Mesothelial cell of epicardium (in vitro differentiated cells): ENCODE data around the gene CEP43. TPM values are rescaled to one million over a fixed set of nuclear protein-coding genes. Genes with fewer than 3 reads are reported as not detected.
A peak's percentile ranks its signal among the peaks of the same experiment; 100 is the strongest.

Source experiments
- DNase-seq, 2 experiments: peaks; one replicate each; pipeline ENCODE4 v3.0.0; 2021; ENCODE audit warnings: low spot score in 2 of 2; ENCODE audit not compliant: unreplicated experiment in 2 of 2
- H3K27ac Mint-ChIP-seq: 2 replicates; pipeline ENCODE4 v1.8.0; 2021; ENCODE audit warnings: mixed read lengths
- H3K27me3 Mint-ChIP-seq: 2 replicates; pipeline ENCODE4 v1.8.0; 2021; ENCODE audit warnings: low read depth, mixed read lengths
- H3K36me3 Mint-ChIP-seq: 2 replicates; pipeline ENCODE4 v1.8.0; 2021; ENCODE audit warnings: mixed read lengths
- H3K4me1 Mint-ChIP-seq: 2 replicates; pipeline ENCODE4 v1.8.0; 2021; ENCODE audit warnings: mixed read lengths
- H3K4me3 Mint-ChIP-seq: 2 replicates; pipeline ENCODE4 v1.8.0; 2021; ENCODE audit warnings: mild to moderate bottlenecking, moderate library complexity, mixed read lengths
- H3K9me3 Mint-ChIP-seq: 2 replicates; pipeline ENCODE4 v1.8.0; 2021; ENCODE audit warnings: mixed read lengths
- CTCF ChIP-seq: fragments of 200-600 bp; sonication (generic); IDR thresholded peaks from one replicate; pipeline ENCODE4 v1.5.0; 2021; ENCODE audit warnings: antibody characterized with exemption; ENCODE audit not compliant: unreplicated experiment
- microRNA-seq: library from miRNA; unstranded; fragments of <30 nt; microRNA quantifications from one replicate; pipeline ENCODE4 v1.2.0, GENCODE V29; 2021; ENCODE audit warnings: inconsistent platforms, mixed read lengths
- total RNA-seq: library from RNA; stranded (reverse); gene quantifications from 3 replicates; pipeline ENCODE4 v1.2.1, GENCODE V29; 2021

The CEP43 gene
- total RNA-seq, 1 donor from 2014 or later, result 27.9 TPM

GRCh38 chr6:167037762-167038161 is 38.6 kb downstream of the CEP43 start:
- no peak for TF ChIP-seq CTCF
- Mint-ChIP-seq H3K36me3 (peaks cover 49% of the 10 kb centered on the region), H3K27ac (no peak overlapping the region), H3K4me3 (no peak overlapping the region), H3K27me3 (no peaks in the 10 kb centered on the region), H3K9me3 (peaks cover 3% of the 10 kb centered on the region), H3K4me1 (no peaks in the 10 kb centered on the region)
- no peak for DNase-seq

GRCh38 chr6:167044696-167045095 is 45.5 kb downstream of the CEP43 start:
- no peaks in the 10 kb centered on the region for H3K4me1 Mint-ChIP-seq
- no peak for TF ChIP-seq CTCF
- H3K36me3 Mint-ChIP-seq, result peaks cover 11% of the 10 kb centered on the region
- no peaks in the 10 kb centered on the region for H3K27me3 Mint-ChIP-seq
- H3K27ac Mint-ChIP-seq, result peak overlapping the region; percentile 27
- no peaks in the 10 kb centered on the region for H3K9me3 Mint-ChIP-seq
- no peak overlapping the region for H3K4me3 Mint-ChIP-seq
- no peak for DNase-seq

GRCh38 chr6:167045828-167046580 is 46.8 kb downstream of the CEP43 start:
- Mint-ChIP-seq H3K9me3 (no peaks in the 10 kb centered on the region), H3K27me3 (no peaks in the 10 kb centered on the region), H3K4me1 (no peaks in the 10 kb centered on the region), H3K27ac (no peak overlapping the region), H3K36me3 (peaks cover 9% of the 10 kb centered on the region), H3K4me3 (no peak overlapping the region)
- DNase-seq, result no peak
- TF ChIP-seq CTCF, result peak; percentile 39

GRCh38 chr6:167046861-167047495 is 47.8 kb downstream of the CEP43 start:
- Mint-ChIP-seq H3K4me1 (no peaks in the 10 kb centered on the region), H3K27ac (no peak overlapping the region), H3K36me3 (peaks cover 11% of the 10 kb centered on the region), H3K27me3 (no peaks in the 10 kb centered on the region), H3K4me3 (no peak overlapping the region), H3K9me3 (peaks cover 5% of the 10 kb centered on the region)
- no peak for DNase-seq
- TF ChIP-seq CTCF, result no peak

GRCh38 chr6:167047554-167047953 is 48.4 kb downstream of the CEP43 start:
- Mint-ChIP-seq H3K4me3 (no peak overlapping the region), H3K27ac (no peak overlapping the region), H3K36me3 (peaks cover 10% of the 10 kb centered on the region), H3K4me1 (no peaks in the 10 kb centered on the region), H3K9me3 (peaks cover 5% of the 10 kb centered on the region), H3K27me3 (no peaks in the 10 kb centered on the region)
- TF ChIP-seq CTCF, result no peak
- DNase-seq, result no peak

Small RNA genes lying within 50 kb of the gene (microRNA-seq; reads per million reads assigned to microRNA genes)
- gene MIR3939, result 3.5 reads per million, percentile 9 among the genes with 10 or more reads in this experiment

Other genes starting within 250 kb of the CEP43 start
- 37.0 to 42.3 TPM (median 41.5 TPM) in 3 replicates for gene RNASET2, start 42.8 kb upstream of the CEP43 start, total RNA-seq
- gene CCR6, start 123.7 kb downstream of the CEP43 start, total RNA-seq, result not detected in 3 replicates
- gene GPR31, start 158.6 kb downstream of the CEP43 start, total RNA-seq, result not detected in 3 replicates